HEK293 (cell line): ENCODE results near the gene C22orf39.

ENCODE experiments used
- CTCF ChIA-PET: fragments of 350-600 bp; formaldehyde crosslinking; extraction: SDS; loops from one replicate; lab custom pipeline; 2021; ENCODE audit warnings: antibody characterized with exemption; lab: Yijun Ruan, JAX
- POLR2A ChIA-PET: fragments of 300-600 bp; formaldehyde crosslinking; extraction: SDS; loops from one replicate; lab custom pipeline; 2020; ENCODE audit warnings: antibody characterized with exemption, inconsistent platforms; lab: Yijun Ruan, JAX
- H3K27ac ChIP-seq: fragments of 200-500 bp; sonication (Bioruptor generic); 2 replicates; pipeline ENCODE4 v1.5.1; 2014; ENCODE audit warnings: low read depth, low read length, control low read depth, inconsistent platforms; ENCODE audit errors: extremely low read depth
- H3K36me3 ChIP-seq, 2 experiments: fragments of 200-500 bp in 1 of 2; sonication (Bioruptor generic) in 1 of 2; 1 replicate in 1 of 2; 2 replicates in 1 of 2; pipeline ENCODE4 v1.5.1; 2014 to 2017; ENCODE audit warnings: inconsistent platforms in 2 of 2, low read length in 2 of 2; ENCODE audit not compliant: control insufficient read depth in 2 of 2, insufficient read depth in 1 of 2
- H3K4me1 ChIP-seq: fragments of 200-500 bp; sonication (Bioruptor generic); 2 replicates; pipeline ENCODE4 v1.5.1; 2014; ENCODE audit warnings: mild to moderate bottlenecking, low read length, inconsistent platforms; ENCODE audit not compliant: control insufficient read depth, insufficient read depth
- H3K4me3 ChIP-seq: 2 replicates; pipeline ENCODE4 v1.5.1; 2011; ENCODE audit warnings: low read depth, mild to moderate bottlenecking, control low read depth, low read length, moderate library complexity
- H3K9me3 ChIP-seq: fragments of 200-500 bp; sonication (Bioruptor generic); 2 replicates; pipeline ENCODE4 v1.5.1; 2014; ENCODE audit warnings: low read depth, low read length, inconsistent platforms; ENCODE audit not compliant: control insufficient read depth, insufficient read depth
- BCL11B ChIP-seq: fragments of 450-650 bp; formaldehyde crosslinking; IDR thresholded peaks from 2 replicates; pipeline ENCODE4 v1.5.1; 2016; ENCODE audit warnings: low read depth, missing biosample characterization, missing genetic modification characterization
- KLF8 ChIP-seq: fragments of 450-650 bp; formaldehyde crosslinking; IDR thresholded peaks from 2 replicates; pipeline ENCODE4 v1.5.1; 2016; ENCODE audit warnings: missing biosample characterization, missing genetic modification characterization
- SCRT1 ChIP-seq: fragments of 450-650 bp; formaldehyde crosslinking; IDR thresholded peaks from 2 replicates; pipeline ENCODE4 v1.5.1; 2016; ENCODE audit warnings: missing biosample characterization, missing genetic modification characterization, borderline replicate concordance
- YY1 ChIP-seq: fragments of 450-650 bp; formaldehyde crosslinking; IDR thresholded peaks from 2 replicates; pipeline ENCODE4 v1.5.1; 2018; ENCODE audit warnings: missing biosample characterization, missing genetic modification characterization
- ZBTB17 ChIP-seq: fragments of 450-650 bp; formaldehyde crosslinking; IDR thresholded peaks from 2 replicates; pipeline ENCODE4 v1.5.1; 2016; ENCODE audit warnings: missing biosample characterization, missing genetic modification characterization
- ZBTB20 ChIP-seq: fragments of 450-650 bp; formaldehyde crosslinking; IDR thresholded peaks from 2 replicates; pipeline ENCODE4 v1.5.1; 2016; ENCODE audit warnings: missing biosample characterization, missing genetic modification characterization
- ZBTB44 ChIP-seq: fragments of 450-650 bp; IDR thresholded peaks from 2 replicates; pipeline ENCODE4 v1.5.1; 2018; ENCODE audit warnings: missing biosample characterization, mild to moderate bottlenecking, missing genetic modification characterization
- ZBTB48 ChIP-seq: fragments of 450-650 bp; formaldehyde crosslinking; IDR thresholded peaks from 2 replicates; pipeline ENCODE4 v1.5.1; 2016; ENCODE audit warnings: missing biosample characterization, missing genetic modification characterization
- ZBTB8A ChIP-seq: fragments of 450-650 bp; formaldehyde crosslinking; IDR thresholded peaks from 2 replicates; pipeline ENCODE4 v1.5.1; 2016; ENCODE audit warnings: missing biosample characterization, missing genetic modification characterization
- ZNF140 ChIP-seq: fragments of 450-650 bp; formaldehyde crosslinking; IDR thresholded peaks from 2 replicates; pipeline ENCODE4 v1.5.1; 2016; ENCODE audit warnings: missing biosample characterization, missing genetic modification characterization
- ZNF184 ChIP-seq: fragments of 450-650 bp; IDR thresholded peaks from 2 replicates; pipeline ENCODE4 v1.5.1; 2018; ENCODE audit warnings: missing biosample characterization, mild to moderate bottlenecking, missing genetic modification characterization
- ZNF324 ChIP-seq: fragments of 450-650 bp; formaldehyde crosslinking; IDR thresholded peaks from 2 replicates; pipeline ENCODE4 v1.5.1; 2016; ENCODE audit warnings: missing biosample characterization, missing genetic modification characterization
- ZNF473 ChIP-seq: fragments of 450-650 bp; formaldehyde crosslinking; IDR thresholded peaks from 2 replicates; pipeline ENCODE4 v1.5.1; 2017; ENCODE audit warnings: missing biosample characterization, missing genetic modification characterization
- ZNF513 ChIP-seq: fragments of 450-650 bp; IDR thresholded peaks from 2 replicates; pipeline ENCODE4 v1.5.1; 2018; ENCODE audit warnings: missing biosample characterization, missing genetic modification characterization
- ZNF529 ChIP-seq: fragments of 450-650 bp; formaldehyde crosslinking; IDR thresholded peaks from 2 replicates; pipeline ENCODE4 v1.5.1; 2017; ENCODE audit warnings: missing genetic modification characterization, missing biosample characterization; ENCODE audit not compliant: insufficient replicate concordance
- ZNF660 ChIP-seq: fragments of 450-650 bp; IDR thresholded peaks from 2 replicates; pipeline ENCODE4 v1.5.1; 2018; ENCODE audit warnings: missing biosample characterization, mild to moderate bottlenecking, missing genetic modification characterization
- ZNF76 ChIP-seq: fragments of 450-650 bp; formaldehyde crosslinking; IDR thresholded peaks from 2 replicates; pipeline ENCODE4; 2016; ENCODE audit warnings: low read depth, missing biosample characterization, missing genetic modification characterization, borderline replicate concordance
- ZNF837 ChIP-seq: fragments of 450-650 bp; formaldehyde crosslinking; IDR thresholded peaks from 2 replicates; pipeline ENCODE4 v1.5.1; 2016; ENCODE audit warnings: missing biosample characterization, missing genetic modification characterization
- ZSCAN30 ChIP-seq: fragments of 450-650 bp; IDR thresholded peaks from 2 replicates; pipeline ENCODE4 v1.5.1; 2018; ENCODE audit warnings: missing biosample characterization, mild to moderate bottlenecking, missing genetic modification characterization, moderate library complexity
- TF ChIP-seq, protein P1 (sequence below): fragments of 450-650 bp; formaldehyde crosslinking; conservative IDR thresholded peaks from 2 replicates; pipeline ENCODE4 v1.5.1; 2016; ENCODE audit warnings: low read depth, missing biosample characterization, missing genetic modification characterization
- TF ChIP-seq, protein P2 (sequence below): fragments of 450-650 bp; formaldehyde crosslinking; IDR thresholded peaks from 2 replicates; pipeline ENCODE4 v1.5.1; 2016; ENCODE audit warnings: missing biosample characterization, missing genetic modification characterization
- TF ChIP-seq, protein P3 (sequence below): fragments of 450-650 bp; formaldehyde crosslinking; optimal IDR thresholded peaks from 2 replicates; pipeline ENCODE3; 2016; ENCODE audit warnings: missing biosample characterization, mild to moderate bottlenecking, missing genetic modification characterization
- TF ChIP-seq, protein P4 (sequence below): fragments of 450-650 bp; formaldehyde crosslinking; IDR thresholded peaks from 2 replicates; pipeline ENCODE4 v1.5.1; 2016; ENCODE audit warnings: missing biosample characterization, missing genetic modification characterization

The C22orf39 gene

DNA sequence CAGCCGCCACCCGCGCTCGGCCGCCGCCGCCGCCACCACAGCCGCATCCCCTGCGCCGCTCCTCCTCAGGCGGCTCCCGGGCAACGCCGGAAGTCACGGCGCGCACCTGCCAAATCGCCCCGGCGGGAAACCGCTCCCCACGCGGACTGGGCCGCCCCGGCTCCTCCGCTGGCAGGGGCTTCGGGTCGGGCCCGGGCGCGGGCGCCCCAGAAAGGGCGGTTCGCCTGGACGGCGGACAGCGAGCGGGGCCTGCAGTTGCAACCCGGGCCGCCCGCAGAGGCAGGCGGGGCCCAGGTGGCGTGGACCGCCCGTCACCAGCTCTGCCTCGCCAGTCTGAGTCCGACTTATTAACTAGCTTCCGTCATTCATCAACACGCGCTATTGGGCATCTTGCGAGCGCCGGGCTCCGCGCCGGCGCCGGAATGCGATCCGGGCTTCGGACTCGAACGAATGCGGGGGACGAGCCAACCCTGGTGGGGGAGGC lies 15.8 kb downstream of the C22orf39 start, which contains the start of gene HIRA (continued):
- TF ChIP-seq ZNF76 (tag by site-specific recombination): peak; percentile 17; the same call in 1 of the 2 replicates
- TF ChIP-seq KLF8 (tag by site-specific recombination): 0 out of 2 replicates have a peak, but pooled peaks have one; percentile 4
- peak; percentile 90 for TF ChIP-seq ZNF660
- TF ChIP-seq ZNF184 (tag by site-specific recombination): 0 out of 2 replicates have a peak, but pooled peaks have one; percentile 66
- no peak for TF ChIP-seq ZNF324 (tag by site-specific recombination)
- peak; percentile 85 for TF ChIP-seq ZSCAN30 (tag by site-specific recombination)
- TF ChIP-seq, protein P1, sequence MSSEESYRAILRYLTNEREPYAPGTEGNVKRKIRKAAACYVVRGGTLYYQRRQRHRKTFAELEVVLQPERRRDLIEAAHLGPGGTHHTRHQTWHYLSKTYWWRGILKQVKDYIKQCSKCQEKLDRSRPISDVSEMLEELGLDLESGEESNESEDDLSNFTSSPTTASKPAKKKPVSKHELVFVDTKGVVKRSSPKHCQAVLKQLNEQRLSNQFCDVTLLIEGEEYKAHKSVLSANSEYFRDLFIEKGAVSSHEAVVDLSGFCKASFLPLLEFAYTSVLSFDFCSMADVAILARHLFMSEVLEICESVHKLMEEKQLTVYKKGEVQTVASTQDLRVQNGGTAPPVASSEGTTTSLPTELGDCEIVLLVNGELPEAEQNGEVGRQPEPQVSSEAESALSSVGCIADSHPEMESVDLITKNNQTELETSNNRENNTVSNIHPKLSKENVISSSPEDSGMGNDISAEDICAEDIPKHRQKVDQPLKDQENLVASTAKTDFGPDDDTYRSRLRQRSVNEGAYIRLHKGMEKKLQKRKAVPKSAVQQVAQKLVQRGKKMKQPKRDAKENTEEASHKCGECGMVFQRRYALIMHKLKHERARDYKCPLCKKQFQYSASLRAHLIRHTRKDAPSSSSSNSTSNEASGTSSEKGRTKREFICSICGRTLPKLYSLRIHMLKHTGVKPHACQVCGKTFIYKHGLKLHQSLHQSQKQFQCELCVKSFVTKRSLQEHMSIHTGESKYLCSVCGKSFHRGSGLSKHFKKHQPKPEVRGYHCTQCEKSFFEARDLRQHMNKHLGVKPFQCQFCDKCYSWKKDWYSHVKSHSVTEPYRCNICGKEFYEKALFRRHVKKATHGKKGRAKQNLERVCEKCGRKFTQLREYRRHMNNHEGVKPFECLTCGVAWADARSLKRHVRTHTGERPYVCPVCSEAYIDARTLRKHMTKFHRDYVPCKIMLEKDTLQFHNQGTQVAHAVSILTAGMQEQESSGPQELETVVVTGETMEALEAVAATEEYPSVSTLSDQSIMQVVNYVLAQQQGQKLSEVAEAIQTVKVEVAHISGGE (tag by site-specific recombination): peak; percentile 98
- peak; percentile 76 for TF ChIP-seq ZBTB44 (tag by site-specific recombination)
- TF ChIP-seq ZNF513: peak; percentile 52; the same call in 1 of the 2 replicates

GRCh38 chr22:19430890-19431541 lies 16.5 kb downstream of the C22orf39 start:
- Histone ChIP-seq H3K27ac (peak overlapping the region; percentile 59), H3K4me3 (peak overlapping the region; percentile 90), H3K36me3 (peaks cover 2 to 45% of the 10 kb centered on the region in 2 experiments; a peak in 2 of 3 replicates), H3K4me1 (no peaks in the 10 kb centered on the region; the same call in 1 of the 2 replicates), H3K9me3 (no peaks in the 10 kb centered on the region)
- CTCF ChIA-PET: interaction anchor here (0.6 to 1.3 kb wide), 2 partner anchors 250 to 286 kb away, joined by 3 read pairs; partner anchors contain the start of gene ESS2
- POLR2A ChIA-PET: interaction anchor here (0.8 to 3.7 kb wide), 8 partner anchors 10 to 252 kb away, joined by 3 to 22 read pairs (median 8); partner anchors contain the start of genes C22orf39, CDC45, SLC25A1 and UFD1
- no peak for TF ChIP-seq ZNF529 (tag by site-specific recombination)
- TF ChIP-seq, protein P2, sequence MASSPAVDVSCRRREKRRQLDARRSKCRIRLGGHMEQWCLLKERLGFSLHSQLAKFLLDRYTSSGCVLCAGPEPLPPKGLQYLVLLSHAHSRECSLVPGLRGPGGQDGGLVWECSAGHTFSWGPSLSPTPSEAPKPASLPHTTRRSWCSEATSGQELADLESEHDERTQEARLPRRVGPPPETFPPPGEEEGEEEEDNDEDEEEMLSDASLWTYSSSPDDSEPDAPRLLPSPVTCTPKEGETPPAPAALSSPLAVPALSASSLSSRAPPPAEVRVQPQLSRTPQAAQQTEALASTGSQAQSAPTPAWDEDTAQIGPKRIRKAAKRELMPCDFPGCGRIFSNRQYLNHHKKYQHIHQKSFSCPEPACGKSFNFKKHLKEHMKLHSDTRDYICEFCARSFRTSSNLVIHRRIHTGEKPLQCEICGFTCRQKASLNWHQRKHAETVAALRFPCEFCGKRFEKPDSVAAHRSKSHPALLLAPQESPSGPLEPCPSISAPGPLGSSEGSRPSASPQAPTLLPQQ: 0 out of 2 replicates have a peak, but pooled peaks have one; percentile 1
- peak; percentile 85 for TF ChIP-seq ZBTB8A
- TF ChIP-seq YY1: 0 out of 2 replicates have a peak, but pooled peaks have one; percentile 26
- no peak for TF ChIP-seq KLF8 (tag by site-specific recombination)
- peak; percentile 59; the same call in 1 of the 2 replicates for TF ChIP-seq ZBTB48 (tag by site-specific recombination)
- TF ChIP-seq, protein P3, sequence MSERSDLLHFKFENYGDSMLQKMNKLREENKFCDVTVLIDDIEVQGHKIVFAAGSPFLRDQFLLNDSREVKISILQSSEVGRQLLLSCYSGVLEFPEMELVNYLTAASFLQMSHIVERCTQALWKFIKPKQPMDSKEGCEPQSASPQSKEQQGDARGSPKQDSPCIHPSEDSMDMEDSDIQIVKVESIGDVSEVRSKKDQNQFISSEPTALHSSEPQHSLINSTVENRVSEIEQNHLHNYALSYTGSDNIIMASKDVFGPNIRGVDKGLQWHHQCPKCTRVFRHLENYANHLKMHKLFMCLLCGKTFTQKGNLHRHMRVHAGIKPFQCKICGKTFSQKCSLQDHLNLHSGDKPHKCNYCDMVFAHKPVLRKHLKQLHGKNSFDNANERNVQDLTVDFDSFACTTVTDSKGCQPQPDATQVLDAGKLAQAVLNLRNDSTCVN: peak; percentile 69
- TF ChIP-seq ZNF473: no peak
- TF ChIP-seq ZBTB20 (tag by site-specific recombination): peak; percentile 81
- 0 out of 2 replicates have a peak, but pooled peaks have one; percentile 29 for TF ChIP-seq SCRT1
- 0 out of 2 replicates have a peak, but pooled peaks have one; percentile 26 for TF ChIP-seq BCL11B (tag by site-specific recombination)
- TF ChIP-seq, protein P4, sequence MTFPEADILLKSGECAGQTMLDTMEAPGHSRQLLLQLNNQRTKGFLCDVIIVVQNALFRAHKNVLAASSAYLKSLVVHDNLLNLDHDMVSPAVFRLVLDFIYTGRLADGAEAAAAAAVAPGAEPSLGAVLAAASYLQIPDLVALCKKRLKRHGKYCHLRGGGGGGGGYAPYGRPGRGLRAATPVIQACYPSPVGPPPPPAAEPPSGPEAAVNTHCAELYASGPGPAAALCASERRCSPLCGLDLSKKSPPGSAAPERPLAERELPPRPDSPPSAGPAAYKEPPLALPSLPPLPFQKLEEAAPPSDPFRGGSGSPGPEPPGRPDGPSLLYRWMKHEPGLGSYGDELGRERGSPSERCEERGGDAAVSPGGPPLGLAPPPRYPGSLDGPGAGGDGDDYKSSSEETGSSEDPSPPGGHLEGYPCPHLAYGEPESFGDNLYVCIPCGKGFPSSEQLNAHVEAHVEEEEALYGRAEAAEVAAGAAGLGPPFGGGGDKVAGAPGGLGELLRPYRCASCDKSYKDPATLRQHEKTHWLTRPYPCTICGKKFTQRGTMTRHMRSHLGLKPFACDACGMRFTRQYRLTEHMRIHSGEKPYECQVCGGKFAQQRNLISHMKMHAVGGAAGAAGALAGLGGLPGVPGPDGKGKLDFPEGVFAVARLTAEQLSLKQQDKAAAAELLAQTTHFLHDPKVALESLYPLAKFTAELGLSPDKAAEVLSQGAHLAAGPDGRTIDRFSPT (tag by site-specific recombination): peak; percentile 80
- TF ChIP-seq ZNF837 (tag by site-specific recombination): no peak
- peak; percentile 71 for TF ChIP-seq ZBTB17 (tag by site-specific recombination)
- no peak for TF ChIP-seq ZNF140 (tag by site-specific recombination)
